K562 (cell line): Measurements from ENCODE around the gene NRM. TPM values are rescaled to one million over a fixed set of nuclear protein-coding genes. Genes with fewer than 3 reads are reported as not detected.

Experiments
- BCOR ChIP-seq: fragments of 450-650 bp; IDR thresholded peaks from 2 replicates; pipeline ENCODE4 v1.6.1; 2016
- CBX2 ChIP-seq: fragments of 200-600 bp; sonication (generic); IDR thresholded peaks from one replicate; pipeline ENCODE4 v1.6.1; 2012; ENCODE audit warnings: mild to moderate bottlenecking, low read length, inconsistent platforms; ENCODE audit not compliant: insufficient read depth, poor library complexity, severe bottlenecking
- CHCHD3 ChIP-seq: fragments of 250-450 bp; sonication (Bioruptor Pico); IDR thresholded peaks from 2 replicates; pipeline ENCODE4 v2.1.2; 2022; ENCODE audit warnings: mild to moderate bottlenecking
- COPS2 ChIP-seq: fragments of 450-650 bp; conservative IDR thresholded peaks from 2 replicates; pipeline ENCODE4 v1.6.1; 2016; ENCODE audit warnings: mild to moderate bottlenecking, moderate library complexity
- CUX1 ChIP-seq: fragments of 200-800 bp; sonication (Bioruptor generic); IDR thresholded peaks from 2 replicates; pipeline ENCODE4 v1.6.1; 2016; ENCODE audit warnings: missing genetic modification characterization, missing compliant biosample characterization
- E2F6 ChIP-seq, 2 experiments: IDR thresholded peaks; 2 replicates each; pipeline ENCODE4 v1.6.1; 2011; ENCODE audit warnings: borderline replicate concordance in 1 of 2, control low read depth in 1 of 2, low read depth in 1 of 2, low read length in 1 of 2, mild to moderate bottlenecking in 1 of 2, mixed read lengths in 1 of 2, moderate library complexity in 1 of 2; ENCODE audit not compliant: insufficient read depth in 1 of 2, insufficient read length in 1 of 2, poor library complexity in 1 of 2, severe bottlenecking in 1 of 2; ENCODE audit errors: extremely low read depth in 1 of 2
- EWSR1 ChIP-seq: fragments of 450-650 bp; IDR thresholded peaks from 2 replicates; pipeline ENCODE4 v1.6.1; 2018; ENCODE audit warnings: borderline replicate concordance, mild to moderate bottlenecking, low read depth, moderate library complexity; ENCODE audit not compliant: partially characterized antibody
- HIVEP1 ChIP-seq: fragments of 250-450 bp; sonication (Bioruptor Pico); IDR thresholded peaks from 2 replicates; pipeline ENCODE4 v1.4.0; 2020; ENCODE audit warnings: mild to moderate bottlenecking
- KDM5B ChIP-seq: fragments of 200-600 bp; sonication (generic); IDR thresholded peaks from 2 replicates; pipeline ENCODE4 v1.6.1; 2012; ENCODE audit warnings: low read depth, mild to moderate bottlenecking, moderate library complexity, low read length, control low read depth, inconsistent platforms; ENCODE audit not compliant: insufficient replicate concordance
- NCOA4 ChIP-seq: fragments of 450-650 bp; IDR thresholded peaks from 2 replicates; pipeline ENCODE4 v1.6.1; 2018; ENCODE audit warnings: mild to moderate bottlenecking; ENCODE audit not compliant: partially characterized antibody
- PHF8 ChIP-seq: fragments of 200-600 bp; sonication (generic); IDR thresholded peaks from 2 replicates; pipeline ENCODE4 v1.6.1; 2012; ENCODE audit warnings: mixed run types, mild to moderate bottlenecking, inconsistent platforms, low read length, moderate library complexity, borderline replicate concordance
- RB1 ChIP-seq: fragments of 450-650 bp; IDR thresholded peaks from 2 replicates; pipeline ENCODE4 v1.6.1; 2017; ENCODE audit warnings: low read depth, mild to moderate bottlenecking
- SMAD1 ChIP-seq: fragments of 150-350 bp; IDR thresholded peaks from 2 replicates; pipeline ENCODE4 v1.6.1; 2014; ENCODE audit warnings: low read length, low read depth; ENCODE audit not compliant: partially characterized antibody
- SRF ChIP-seq, 2 experiments: fragments of 250-450, 450-650 bp in 1 of 2; sonication (Bioruptor Pico) in 1 of 2; sonication (generic) in 1 of 2; formaldehyde crosslinking; IDR thresholded peaks; 2 replicates each; pipeline versions ENCODE4 v1.5.0 to v1.5.1; 2020 to 2022; ENCODE audit warnings: mild to moderate bottlenecking in 1 of 2, missing genetic modification reagents in 1 of 2
- U2AF1 ChIP-seq: fragments of 200-400 bp; formaldehyde crosslinking; optimal IDR thresholded peaks from 2 replicates; pipeline ENCODE3; 2017; ENCODE audit warnings: mild to moderate bottlenecking, low read depth, low read length, moderate library complexity
- ZHX1 ChIP-seq: fragments of 150-350 bp; conservative IDR thresholded peaks from 2 replicates; pipeline ENCODE4 v1.6.1; 2014; ENCODE audit warnings: low read length
- ZNF316 ChIP-seq: fragments of 450-650 bp; IDR thresholded peaks from 2 replicates; pipeline ENCODE4 v1.6.1; 2016
- polyA plus RNA-seq, 8 experiments: library from polyadenylated mRNA; depleted of rRNA in 4 of 8; stranded (reverse) in 5 of 8; unstranded in 3 of 8; fragments of >200 nt; fragmentation: Nextera tagmentation in 2 of 8; fragmentation: Illumina TruSeq in 1 of 8; extraction: Ambion mirVana in 2 of 8; extraction: Trizol in 1 of 8; gene quantifications; 2 replicates each; pipeline versions ENCODE4 v1.2.1 to v1.2.3, GENCODE V29; 2011 to 2014; ENCODE audit warnings: inconsistent platforms in 1 of 8, missing spikeins in 1 of 8
- total RNA-seq, 7 experiments: library from RNA; depleted of rRNA in 6 of 7; stranded (reverse); fragments of >200 nt in 6 of 7; fragmentation: Illumina TruSeq in 2 of 7; extraction: Trizol in 2 of 7; gene quantifications; 2 replicates each; pipeline versions ENCODE4 v1.2.1 to v1.2.3, GENCODE V29; 2011 to 2021; ENCODE audit warnings: low replicate concordance in 1 of 7

The NRM gene
- total and polyA plus RNA-seq, 9 of the 15 experiments (the other 6 are each of a cell fraction or from before 2014, with no cell fraction given), result 9.7 to 58.2 (median 18.1) TPM

GRCh38 chr6:30719791-30720737 is 29.3 kb upstream of the NRM start, which contains the start of gene TUBB (continued):
- TF ChIP-seq SMAD1, result peak; percentile 85
- TF ChIP-seq ZHX1, result peak; percentile 86
- TF ChIP-seq BCOR, result peak; percentile 45; the same call in 1 of the 2 replicates
- TF ChIP-seq CUX1 (CRISPR knock-in tag), result no peak
- TF ChIP-seq PHF8, result peak; percentile 53
- no peak for TF ChIP-seq EWSR1
- peak; percentile 99 for TF ChIP-seq ZNF316
- TF ChIP-seq SRF (CRISPR knock-in tag; IDR thresholded peaks at IDR 0.05), result peak in 1 of 2 experiments; percentile 32; a peak in 1 of 4 replicates
- no peak for TF ChIP-seq U2AF1
- TF ChIP-seq RB1, result peak; percentile 92
- TF ChIP-seq NCOA4, result no peak
- no peak for TF ChIP-seq COPS2
- no peak for TF ChIP-seq CBX2
- TF ChIP-seq KDM5B, result peak; percentile 91
- no peak for TF ChIP-seq HIVEP1 (CRISPR knock-in tag)
- peak; percentile 93 to 95 for TF ChIP-seq E2F6 (IDR thresholded peaks at IDR 0.05; ENCODE audit: borderline replicate concordance in 1 of 2, extremely low read depth in 1 of 2, insufficient read depth in 1 of 2, insufficient read length in 1 of 2, low read depth in 1 of 2, low read length in 1 of 2, poor library complexity in 1 of 2, severe bottlenecking in 1 of 2)
- TF ChIP-seq CHCHD3, result peak; percentile 62; the same call in 1 of the 2 replicates
